NB4 (cell line): Measurements from ENCODE around the gene NOX3.

ENCODE experiments used
- CTCF ChIP-seq: IDR thresholded peaks from one replicate; pipeline ENCODE4 v1.5.1; 2012; ENCODE audit warnings: low read depth, low read length
- MAX ChIP-seq: IDR thresholded peaks from 2 replicates; pipeline ENCODE4 v1.6.1; 2011; ENCODE audit warnings: low read depth, low read length
- MYC ChIP-seq: IDR thresholded peaks from 2 replicates; pipeline ENCODE4 v1.6.1; 2011; ENCODE audit warnings: low read depth, low read length
- POLR2A ChIP-seq: IDR thresholded peaks from 2 replicates; pipeline ENCODE4 v1.6.1; 2011; ENCODE audit warnings: mild to moderate bottlenecking; ENCODE audit not compliant: insufficient read length; ENCODE audit errors: extremely low read depth

GRCh38 chr6:155454008-155454407, 1.6 kb downstream of the NOX3 start:
- TF ChIP-seq CTCF, result no peak
- no peak for TF ChIP-seq MAX
- no peak for TF ChIP-seq POLR2A
- no peak for TF ChIP-seq MYC
